GM23338 (cell line): ENCODE data around the gene SH2D3C. TPM values are rescaled to one million over a fixed set of nuclear protein-coding genes. Genes with fewer than 3 reads are reported as not detected.

ENCODE experiments used
- ATAC-seq: fragments of 200-7000 bp; cut with Tn5 transposase; 3 replicates; pipeline ENCODE4 v1.9.1; 2020
- DNase-seq: peaks from one replicate; pipeline ENCODE4 v3.0.0-alpha.2; 2015; ENCODE audit warnings: low spot score
- H2AFZ ChIP-seq: fragments of 200-600 bp; sonication (generic); 2 replicates; pipeline ENCODE4 v1.8.0; 2016; ENCODE audit warnings: antibody characterized with exemption, mild to moderate bottlenecking, moderate library complexity
- H3F3A ChIP-seq: fragments of 200-600 bp; sonication (generic); replicated peaks from 2 replicates; pipeline ENCODE4 v1.8.0; 2017; ENCODE audit warnings: antibody characterized with exemption, mixed run types, low read depth
- H3K27ac ChIP-seq: fragments of 200-600 bp; sonication (generic); 2 replicates; pipeline ENCODE4 v1.6.1; 2016; ENCODE audit warnings: low read depth
- H3K27me3 ChIP-seq: fragments of 200-600 bp; sonication (generic); 2 replicates; pipeline ENCODE4 v1.8.0; 2016; ENCODE audit warnings: mild to moderate bottlenecking, mixed run types, moderate library complexity; ENCODE audit not compliant: insufficient read depth
- H3K36me3 ChIP-seq: fragments of 200-600 bp; sonication (generic); 2 replicates; pipeline ENCODE4 v1.8.0; 2016; ENCODE audit warnings: mild to moderate bottlenecking; ENCODE audit not compliant: insufficient read depth
- H3K4me1 ChIP-seq: fragments of 200-600 bp; sonication (generic); 2 replicates; pipeline ENCODE4 v1.8.0; 2016; ENCODE audit warnings: mild to moderate bottlenecking, moderate library complexity; ENCODE audit not compliant: insufficient read depth
- H3K4me2 ChIP-seq: fragments of 200-600 bp; sonication (generic); 2 replicates; pipeline ENCODE4 v1.7.1; 2017; ENCODE audit warnings: mixed run types
- H3K4me3 ChIP-seq: fragments of 200-600 bp; sonication (generic); 2 replicates; pipeline ENCODE4 v1.6.1; 2016; ENCODE audit warnings: mixed run types
- H3K79me2 ChIP-seq: fragments of 200-600 bp; sonication (generic); replicated peaks from 2 replicates; pipeline ENCODE4 v1.8.0; 2017; ENCODE audit warnings: mild to moderate bottlenecking; ENCODE audit not compliant: insufficient read depth
- H3K9me2 ChIP-seq: fragments of 200-600 bp; sonication (generic); 2 replicates; pipeline ENCODE4 v1.8.0; 2017; ENCODE audit not compliant: insufficient read depth
- H4K20me1 ChIP-seq: fragments of 200-600 bp; sonication (generic); replicated peaks from 2 replicates; pipeline ENCODE4 v1.8.0; 2017; ENCODE audit warnings: mild to moderate bottlenecking; ENCODE audit not compliant: insufficient read depth
- H3K27ac Mint-ChIP-seq: 2 replicates; pipeline ENCODE4 v1.8.0; 2020; ENCODE audit warnings: inconsistent platforms, mild to moderate bottlenecking, moderate library complexity, mixed read lengths
- H3K27me3 Mint-ChIP-seq: 3 replicates; pipeline ENCODE4 v1.8.0; 2022; ENCODE audit warnings: low read depth, mild to moderate bottlenecking, moderate library complexity, mixed read lengths, inconsistent platforms; ENCODE audit not compliant: insufficient read depth, poor library complexity
- H3K36me3 Mint-ChIP-seq: 3 replicates; pipeline ENCODE4 v1.8.0; 2021; ENCODE audit warnings: low read depth, mild to moderate bottlenecking, inconsistent platforms, moderate library complexity, mixed read lengths
- H3K4me1 Mint-ChIP-seq: 3 replicates; pipeline ENCODE4 v1.8.0; 2020; ENCODE audit warnings: mild to moderate bottlenecking, inconsistent platforms, mixed read lengths
- H3K4me3 Mint-ChIP-seq: 3 replicates; pipeline ENCODE4 v1.8.0; 2021; ENCODE audit warnings: moderate library complexity, mild to moderate bottlenecking, inconsistent platforms, mixed read lengths
- H3K9me3 Mint-ChIP-seq: 3 replicates; pipeline ENCODE4 v1.8.0; 2020; ENCODE audit warnings: moderate library complexity, mild to moderate bottlenecking, inconsistent platforms, mixed read lengths
- CREB1 ChIP-seq: fragments of 250-450 bp; sonication (Bioruptor Pico); IDR thresholded peaks from 2 replicates; pipeline ENCODE4 v1.5.0; 2020; ENCODE audit warnings: low read depth, mild to moderate bottlenecking, moderate library complexity
- EZH2 ChIP-seq: fragments of 200-600 bp; sonication (generic); IDR thresholded peaks from one replicate; pipeline ENCODE4 v1.8.0; 2017; ENCODE audit warnings: antibody characterized with exemption, mild to moderate bottlenecking, low read depth; ENCODE audit not compliant: unreplicated experiment
- EZH2phosphoT487 ChIP-seq: fragments of 200-600 bp; sonication (generic); IDR thresholded peaks from one replicate; pipeline ENCODE4 v1.8.1; 2018; ENCODE audit warnings: antibody characterized with exemption; ENCODE audit not compliant: unreplicated experiment
- JUNB ChIP-seq: IDR thresholded peaks from one replicate; pipeline ENCODE4 v1.6.1; 2016; ENCODE audit warnings: antibody characterized with exemption; ENCODE audit not compliant: unreplicated experiment
- NANOG ChIP-seq: IDR thresholded peaks from 2 replicates; pipeline ENCODE4 v1.6.1; 2016; ENCODE audit warnings: antibody characterized with exemption, borderline replicate concordance
- POLR2AphosphoS5 ChIP-seq: IDR thresholded peaks from 2 replicates; pipeline ENCODE4 v1.6.1; 2016; ENCODE audit warnings: antibody characterized with exemption, low read depth
- STAT1 ChIP-seq: IDR thresholded peaks from one replicate; pipeline ENCODE4 v1.6.1; 2016; ENCODE audit warnings: antibody characterized with exemption; ENCODE audit not compliant: unreplicated experiment
- ZNF114 ChIP-seq: fragments of 250-450 bp; sonication (Bioruptor Pico); IDR thresholded peaks from 2 replicates; pipeline ENCODE4 v1.5.0; 2020; ENCODE audit warnings: mild to moderate bottlenecking, moderate library complexity
- ZNF331 ChIP-seq: fragments of 250-450 bp; sonication (Bioruptor Pico); IDR thresholded peaks from 2 replicates; pipeline ENCODE4 v1.5.0; 2020; ENCODE audit warnings: low read depth, mild to moderate bottlenecking, moderate library complexity
- polyA plus RNA-seq: library from polyadenylated mRNA; unstranded; fragments of >200 nt; fragmentation: Nextera tagmentation; extraction: Ambion mirVana; gene quantifications from 2 replicates; pipeline ENCODE4 v1.2.1, GENCODE V29; 2016
- total RNA-seq: library from RNA; depleted of rRNA; stranded (reverse); fragments of >200 nt; shearing (Covaris generic); gene quantifications from 2 replicates; pipeline ENCODE4 v1.2.3, GENCODE V29; 2014
- TF ChIP-seq, protein P1 (sequence below): IDR thresholded peaks from 2 replicates; pipeline ENCODE4 v1.6.1; 2016; ENCODE audit warnings: antibody characterized with exemption
- TF ChIP-seq, protein P2 (sequence below): fragments of 250-450 bp; sonication (Bioruptor Pico); IDR thresholded peaks from 2 replicates; pipeline ENCODE4 v1.5.0; 2020; ENCODE audit warnings: mild to moderate bottlenecking, moderate library complexity
- TF ChIP-seq, protein P3 (sequence below): IDR thresholded peaks from one replicate; pipeline ENCODE4 v1.6.1; 2018; ENCODE audit warnings: antibody characterized with exemption; ENCODE audit not compliant: unreplicated experiment
- TF ChIP-seq, protein P4 (sequence below), 2 experiments: fragments of 200-600 bp in 1 of 2; sonication (generic) in 1 of 2; conservative IDR thresholded peaks; 2 replicates each; pipeline versions ENCODE4 v1.5.1 to v1.6.1; 2016 to 2017; ENCODE audit warnings: antibody characterized with exemption in 2 of 2, low read depth in 2 of 2, mild to moderate bottlenecking in 2 of 2, moderate library complexity in 1 of 2

SH2D3C gene
- total and polyA plus RNA-seq, 2 experiments from 2014 or later: 4.2 to 4.5 TPM

DNA sequence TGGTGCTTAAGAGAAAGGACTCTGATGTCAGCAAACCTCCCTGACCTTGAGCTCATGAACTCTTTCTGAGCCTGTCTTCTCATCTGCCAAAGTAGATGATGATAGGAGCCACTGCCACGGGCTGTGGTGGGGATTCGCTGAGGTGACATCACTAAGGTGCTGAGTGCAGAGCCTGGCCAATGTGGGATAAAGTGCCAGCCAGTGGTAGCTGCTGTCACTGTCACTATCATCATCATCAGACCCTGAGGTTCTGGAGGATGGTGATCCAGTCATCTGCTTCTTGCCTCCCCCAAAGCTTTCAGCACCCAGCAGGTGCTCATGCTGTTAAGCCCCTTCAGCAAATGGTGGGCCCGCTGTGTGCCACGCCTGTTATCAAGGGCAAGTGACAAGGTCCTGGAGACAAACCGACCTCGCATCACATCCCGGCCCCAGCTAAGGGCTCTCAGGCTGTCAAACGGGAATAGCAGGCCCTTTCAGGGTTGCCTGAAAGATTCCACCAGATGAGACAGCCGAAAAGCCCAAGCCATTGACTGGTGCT, 30.6 kb upstream of the SH2D3C start:
- H3F3A ChIP-seq: peaks cover 25% of the 10 kb centered on the region
- H4K20me1 ChIP-seq: peaks cover 15% of the 10 kb centered on the region
- no peak overlapping the region for H2AFZ ChIP-seq
- peak overlapping the region; percentile 50 for H3K4me3 Mint-ChIP-seq
- H3K79me2 ChIP-seq: peaks cover 11% of the 10 kb centered on the region
- H3K27me3 Mint-ChIP-seq: peaks cover 14% of the 10 kb centered on the region
- peaks cover 56% of the 10 kb centered on the region for H3K36me3 Mint-ChIP-seq
- H3K27ac Mint-ChIP-seq: no peak overlapping the region
- H3K4me1 ChIP-seq: peaks cover under 1% of the 10 kb centered on the region; the same call in 1 of the 2 replicates
- no peaks in the 10 kb centered on the region for H3K27me3 ChIP-seq
- no peak for DNase-seq
- peak overlapping the region; percentile 53 for H3K4me3 ChIP-seq
- peaks cover 3% of the 10 kb centered on the region; the same call in 2 of the 3 replicates for H3K4me1 Mint-ChIP-seq
- no peak for ATAC-seq
- no peak overlapping the region for H3K27ac ChIP-seq
- H3K36me3 ChIP-seq: peaks cover 8% of the 10 kb centered on the region
- H3K9me2 ChIP-seq: no peaks in the 10 kb centered on the region
- H3K9me3 Mint-ChIP-seq: no peaks in the 10 kb centered on the region
- TF ChIP-seq ZNF114 (CRISPR knock-in tag): no peak
- no peak for TF ChIP-seq CREB1
- TF ChIP-seq, protein P1, sequence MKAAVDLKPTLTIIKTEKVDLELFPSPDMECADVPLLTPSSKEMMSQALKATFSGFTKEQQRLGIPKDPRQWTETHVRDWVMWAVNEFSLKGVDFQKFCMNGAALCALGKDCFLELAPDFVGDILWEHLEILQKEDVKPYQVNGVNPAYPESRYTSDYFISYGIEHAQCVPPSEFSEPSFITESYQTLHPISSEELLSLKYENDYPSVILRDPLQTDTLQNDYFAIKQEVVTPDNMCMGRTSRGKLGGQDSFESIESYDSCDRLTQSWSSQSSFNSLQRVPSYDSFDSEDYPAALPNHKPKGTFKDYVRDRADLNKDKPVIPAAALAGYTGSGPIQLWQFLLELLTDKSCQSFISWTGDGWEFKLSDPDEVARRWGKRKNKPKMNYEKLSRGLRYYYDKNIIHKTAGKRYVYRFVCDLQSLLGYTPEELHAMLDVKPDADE: no peak
- no peak for TF ChIP-seq JUNB
- TF ChIP-seq ZNF331 (CRISPR knock-in tag): no peak
- TF ChIP-seq, protein P2, sequence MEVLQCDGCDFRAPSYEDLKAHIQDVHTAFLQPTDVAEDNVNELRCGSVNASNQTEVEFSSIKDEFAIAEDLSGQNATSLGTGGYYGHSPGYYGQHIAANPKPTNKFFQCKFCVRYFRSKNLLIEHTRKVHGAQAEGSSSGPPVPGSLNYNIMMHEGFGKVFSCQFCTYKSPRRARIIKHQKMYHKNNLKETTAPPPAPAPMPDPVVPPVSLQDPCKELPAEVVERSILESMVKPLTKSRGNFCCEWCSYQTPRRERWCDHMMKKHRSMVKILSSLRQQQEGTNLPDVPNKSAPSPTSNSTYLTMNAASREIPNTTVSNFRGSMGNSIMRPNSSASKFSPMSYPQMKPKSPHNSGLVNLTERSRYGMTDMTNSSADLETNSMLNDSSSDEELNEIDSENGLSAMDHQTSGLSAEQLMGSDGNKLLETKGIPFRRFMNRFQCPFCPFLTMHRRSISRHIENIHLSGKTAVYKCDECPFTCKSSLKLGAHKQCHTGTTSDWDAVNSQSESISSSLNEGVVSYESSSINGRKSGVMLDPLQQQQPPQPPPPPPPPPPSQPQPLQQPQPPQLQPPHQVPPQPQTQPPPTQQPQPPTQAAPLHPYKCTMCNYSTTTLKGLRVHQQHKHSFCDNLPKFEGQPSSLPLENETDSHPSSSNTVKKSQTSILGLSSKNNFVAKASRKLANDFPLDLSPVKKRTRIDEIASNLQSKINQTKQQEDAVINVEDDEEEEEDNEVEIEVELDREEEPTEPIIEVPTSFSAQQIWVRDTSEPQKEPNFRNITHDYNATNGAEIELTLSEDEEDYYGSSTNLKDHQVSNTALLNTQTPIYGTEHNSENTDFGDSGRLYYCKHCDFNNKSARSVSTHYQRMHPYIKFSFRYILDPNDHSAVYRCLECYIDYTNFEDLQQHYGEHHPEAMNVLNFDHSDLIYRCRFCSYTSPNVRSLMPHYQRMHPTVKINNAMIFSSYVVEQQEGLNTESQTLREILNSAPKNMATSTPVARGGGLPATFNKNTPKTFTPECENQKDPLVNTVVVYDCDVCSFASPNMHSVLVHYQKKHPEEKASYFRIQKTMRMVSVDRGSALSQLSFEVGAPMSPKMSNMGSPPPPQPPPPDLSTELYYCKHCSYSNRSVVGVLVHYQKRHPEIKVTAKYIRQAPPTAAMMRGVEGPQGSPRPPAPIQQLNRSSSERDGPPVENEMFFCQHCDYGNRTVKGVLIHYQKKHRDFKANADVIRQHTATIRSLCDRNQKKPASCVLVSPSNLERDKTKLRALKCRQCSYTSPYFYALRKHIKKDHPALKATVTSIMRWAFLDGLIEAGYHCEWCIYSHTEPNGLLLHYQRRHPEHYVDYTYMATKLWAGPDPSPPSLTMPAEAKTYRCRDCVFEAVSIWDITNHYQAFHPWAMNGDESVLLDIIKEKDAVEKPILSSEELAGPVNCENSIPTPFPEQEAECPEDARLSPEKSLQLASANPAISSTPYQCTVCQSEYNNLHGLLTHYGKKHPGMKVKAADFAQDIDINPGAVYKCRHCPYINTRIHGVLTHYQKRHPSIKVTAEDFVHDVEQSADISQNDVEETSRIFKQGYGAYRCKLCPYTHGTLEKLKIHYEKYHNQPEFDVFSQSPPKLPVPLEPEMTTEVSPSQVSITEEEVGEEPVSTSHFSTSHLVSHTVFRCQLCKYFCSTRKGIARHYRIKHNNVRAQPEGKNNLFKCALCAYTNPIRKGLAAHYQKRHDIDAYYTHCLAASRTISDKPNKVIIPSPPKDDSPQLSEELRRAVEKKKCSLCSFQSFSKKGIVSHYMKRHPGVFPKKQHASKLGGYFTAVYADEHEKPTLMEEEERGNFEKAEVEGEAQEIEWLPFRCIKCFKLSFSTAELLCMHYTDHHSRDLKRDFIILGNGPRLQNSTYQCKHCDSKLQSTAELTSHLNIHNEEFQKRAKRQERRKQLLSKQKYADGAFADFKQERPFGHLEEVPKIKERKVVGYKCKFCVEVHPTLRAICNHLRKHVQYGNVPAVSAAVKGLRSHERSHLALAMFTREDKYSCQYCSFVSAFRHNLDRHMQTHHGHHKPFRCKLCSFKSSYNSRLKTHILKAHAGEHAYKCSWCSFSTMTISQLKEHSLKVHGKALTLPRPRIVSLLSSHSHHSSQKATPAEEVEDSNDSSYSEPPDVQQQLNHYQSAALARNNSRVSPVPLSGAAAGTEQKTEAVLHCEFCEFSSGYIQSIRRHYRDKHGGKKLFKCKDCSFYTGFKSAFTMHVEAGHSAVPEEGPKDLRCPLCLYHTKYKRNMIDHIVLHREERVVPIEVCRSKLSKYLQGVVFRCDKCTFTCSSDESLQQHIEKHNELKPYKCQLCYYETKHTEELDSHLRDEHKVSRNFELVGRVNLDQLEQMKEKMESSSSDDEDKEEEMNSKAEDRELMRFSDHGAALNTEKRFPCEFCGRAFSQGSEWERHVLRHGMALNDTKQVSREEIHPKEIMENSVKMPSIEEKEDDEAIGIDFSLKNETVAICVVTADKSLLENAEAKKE (CRISPR knock-in tag): no peak
- TF ChIP-seq POLR2AphosphoS5: no peak
- TF ChIP-seq EZH2phosphoT487: no peak
- TF ChIP-seq, protein P3, sequence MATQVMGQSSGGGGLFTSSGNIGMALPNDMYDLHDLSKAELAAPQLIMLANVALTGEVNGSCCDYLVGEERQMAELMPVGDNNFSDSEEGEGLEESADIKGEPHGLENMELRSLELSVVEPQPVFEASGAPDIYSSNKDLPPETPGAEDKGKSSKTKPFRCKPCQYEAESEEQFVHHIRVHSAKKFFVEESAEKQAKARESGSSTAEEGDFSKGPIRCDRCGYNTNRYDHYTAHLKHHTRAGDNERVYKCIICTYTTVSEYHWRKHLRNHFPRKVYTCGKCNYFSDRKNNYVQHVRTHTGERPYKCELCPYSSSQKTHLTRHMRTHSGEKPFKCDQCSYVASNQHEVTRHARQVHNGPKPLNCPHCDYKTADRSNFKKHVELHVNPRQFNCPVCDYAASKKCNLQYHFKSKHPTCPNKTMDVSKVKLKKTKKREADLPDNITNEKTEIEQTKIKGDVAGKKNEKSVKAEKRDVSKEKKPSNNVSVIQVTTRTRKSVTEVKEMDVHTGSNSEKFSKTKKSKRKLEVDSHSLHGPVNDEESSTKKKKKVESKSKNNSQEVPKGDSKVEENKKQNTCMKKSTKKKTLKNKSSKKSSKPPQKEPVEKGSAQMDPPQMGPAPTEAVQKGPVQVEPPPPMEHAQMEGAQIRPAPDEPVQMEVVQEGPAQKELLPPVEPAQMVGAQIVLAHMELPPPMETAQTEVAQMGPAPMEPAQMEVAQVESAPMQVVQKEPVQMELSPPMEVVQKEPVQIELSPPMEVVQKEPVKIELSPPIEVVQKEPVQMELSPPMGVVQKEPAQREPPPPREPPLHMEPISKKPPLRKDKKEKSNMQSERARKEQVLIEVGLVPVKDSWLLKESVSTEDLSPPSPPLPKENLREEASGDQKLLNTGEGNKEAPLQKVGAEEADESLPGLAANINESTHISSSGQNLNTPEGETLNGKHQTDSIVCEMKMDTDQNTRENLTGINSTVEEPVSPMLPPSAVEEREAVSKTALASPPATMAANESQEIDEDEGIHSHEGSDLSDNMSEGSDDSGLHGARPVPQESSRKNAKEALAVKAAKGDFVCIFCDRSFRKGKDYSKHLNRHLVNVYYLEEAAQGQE: no peak
- TF ChIP-seq EZH2: no peak
- TF ChIP-seq NANOG: no peak
- TF ChIP-seq STAT1: no peak
- TF ChIP-seq, protein P4, sequence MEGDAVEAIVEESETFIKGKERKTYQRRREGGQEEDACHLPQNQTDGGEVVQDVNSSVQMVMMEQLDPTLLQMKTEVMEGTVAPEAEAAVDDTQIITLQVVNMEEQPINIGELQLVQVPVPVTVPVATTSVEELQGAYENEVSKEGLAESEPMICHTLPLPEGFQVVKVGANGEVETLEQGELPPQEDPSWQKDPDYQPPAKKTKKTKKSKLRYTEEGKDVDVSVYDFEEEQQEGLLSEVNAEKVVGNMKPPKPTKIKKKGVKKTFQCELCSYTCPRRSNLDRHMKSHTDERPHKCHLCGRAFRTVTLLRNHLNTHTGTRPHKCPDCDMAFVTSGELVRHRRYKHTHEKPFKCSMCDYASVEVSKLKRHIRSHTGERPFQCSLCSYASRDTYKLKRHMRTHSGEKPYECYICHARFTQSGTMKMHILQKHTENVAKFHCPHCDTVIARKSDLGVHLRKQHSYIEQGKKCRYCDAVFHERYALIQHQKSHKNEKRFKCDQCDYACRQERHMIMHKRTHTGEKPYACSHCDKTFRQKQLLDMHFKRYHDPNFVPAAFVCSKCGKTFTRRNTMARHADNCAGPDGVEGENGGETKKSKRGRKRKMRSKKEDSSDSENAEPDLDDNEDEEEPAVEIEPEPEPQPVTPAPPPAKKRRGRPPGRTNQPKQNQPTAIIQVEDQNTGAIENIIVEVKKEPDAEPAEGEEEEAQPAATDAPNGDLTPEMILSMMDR (conservative IDR thresholded peaks at IDR 0.05; ENCODE audit: low read depth in 2 of 2): no peak
- H3K4me2 ChIP-seq: peak overlapping the region; percentile 82
